ENCODE measurements around the gene MTHFD1L. TPM values are rescaled to one million over a fixed set of nuclear protein-coding genes. Genes with fewer than 3 reads are reported as not detected.

The MTHFD1L gene
- total RNA-seq, 4 donors from 2014 or later, result 4.7 to 45.9 (median 24.0) TPM

GRCh38 chr6:150987371-150987828 lies 121.9 kb downstream of the MTHFD1L start:
- no peak for TF ChIP-seq CTCF (IDR thresholded peaks at IDR 0.05)
- ATAC-seq (ENCODE audit: low FRiP score), result no peak
- no peak for DNase-seq (ENCODE audit: low spot score)

GRCh38 chr6:150987855-150988464 lies 122.5 kb downstream of the MTHFD1L start:
- TF ChIP-seq CTCF (IDR thresholded peaks at IDR 0.05), result no peak
- ATAC-seq (ENCODE audit: low FRiP score) (no peak), DNase-seq (ENCODE audit: low spot score) (no peak)

GRCh38 chr6:150991487-150991886 lies 126.0 kb downstream of the MTHFD1L start:
- TF ChIP-seq CTCF (IDR thresholded peaks at IDR 0.05), result no peak
- ATAC-seq (ENCODE audit: low FRiP score) (no peak), DNase-seq (ENCODE audit: low spot score) (no peak)

GRCh38 chr6:150992262-150992661 lies 126.8 kb downstream of the MTHFD1L start:
- ATAC-seq (ENCODE audit: low FRiP score), result no peak
- no peak for TF ChIP-seq CTCF (IDR thresholded peaks at IDR 0.05)
- no peak for DNase-seq (ENCODE audit: low spot score)

- DNase-seq (ENCODE audit: low spot score) (no peak), ATAC-seq (ENCODE audit: low FRiP score) (no peak)
- no peak for TF ChIP-seq CTCF (IDR thresholded peaks at IDR 0.05)
Measured at GRCh38 chr6:150992703-150993102, 127.2 kb downstream of the MTHFD1L start.

- no peak for DNase-seq (ENCODE audit: low spot score)
- no peak for ATAC-seq (ENCODE audit: low FRiP score)
- no peak for TF ChIP-seq CTCF (IDR thresholded peaks at IDR 0.05)
Measured at GRCh38 chr6:150993253-150993652, 127.8 kb downstream of the MTHFD1L start.

- no peak for TF ChIP-seq CTCF (IDR thresholded peaks at IDR 0.05)
- no peak for ATAC-seq (ENCODE audit: low FRiP score)
- DNase-seq (ENCODE audit: low spot score), result no peak
Measured at GRCh38 chr6:150994026-150994425, 128.5 kb downstream of the MTHFD1L start.
